Measurements from ENCODE around the gene AMOTL1.

- TF ChIP-seq CTCF (IDR thresholded peaks at IDR 0.05) (no peak), EZH2 (IDR thresholded peaks at IDR 0.05) (no peak)
Observed at GRCh38 chr11:94831529-94831928, 63.4 kb downstream of the AMOTL1 start.
